Tibial nerve (tissue), 3 donors: ENCODE data around the gene TRAPPC3.

Experiments used
- CTCF ChIP-seq, 5 experiments: fragments of 200-600 bp in 3 of 5; fragments of 450-650 bp in 2 of 5; sonication (generic) in 3 of 5; IDR thresholded peaks; one replicate each; pipeline ENCODE4 v1.5.1; 2016 to 2019; ENCODE audit warnings: antibody characterized with exemption in 5 of 5, mild to moderate bottlenecking in 3 of 5, moderate library complexity in 2 of 5
- POLR2A ChIP-seq, 2 donors: fragments of 450-650 bp; IDR thresholded peaks; one replicate each; pipeline ENCODE4 v1.6.1; 2017; ENCODE audit warnings: antibody characterized with exemption in 2 of 2, mild to moderate bottlenecking in 2 of 2, moderate library complexity in 2 of 2

GRCh38 chr1:36114371-36114770 is 34.9 kb downstream of the TRAPPC3 start:
- no peak for TF ChIP-seq CTCF (IDR thresholded peaks at IDR 0.05)
- TF ChIP-seq POLR2A (IDR thresholded peaks at IDR 0.05): no peak
